Body of pancreas (tissue), 4 donors: ENCODE measurements around the gene AMY1B.
"Not testable (repeated sequence)": the region's sequence is repeated elsewhere in the genome, so short reads cannot be mapped to it uniquely, and the experiment has no call there.

Experiments
- CTCF ChIP-seq, 7 experiments: fragments of 450-650 bp in 4 of 7; fragments of 200-600 bp in 3 of 7; sonication (generic) in 3 of 7; IDR thresholded peaks; one replicate each; pipeline ENCODE4 v1.5.1; 2016 to 2019; ENCODE audit warnings: antibody characterized with exemption in 7 of 7
- POLR2A ChIP-seq, 3 donors: fragments of 450-650 bp; IDR thresholded peaks; one replicate each; pipeline ENCODE4 v1.6.1; 2016; ENCODE audit warnings: antibody characterized with exemption in 3 of 3, mild to moderate bottlenecking in 2 of 3

GRCh38 chr1:103650889-103651288, 45.1 kb downstream of the AMY1B start:
- not testable (repeated sequence) for TF ChIP-seq POLR2A, CTCF (IDR thresholded peaks at IDR 0.05)
